Limb (tissue), 2 donors: ENCODE data around the gene LRCH4.

Experiments
- DNase-seq, 2 donors: peaks; one replicate each; pipeline ENCODE4 v3.0.0-alpha.2; 2016; ENCODE audit errors: extremely low spot score in 2 of 2

Gene LRCH4

DNA sequence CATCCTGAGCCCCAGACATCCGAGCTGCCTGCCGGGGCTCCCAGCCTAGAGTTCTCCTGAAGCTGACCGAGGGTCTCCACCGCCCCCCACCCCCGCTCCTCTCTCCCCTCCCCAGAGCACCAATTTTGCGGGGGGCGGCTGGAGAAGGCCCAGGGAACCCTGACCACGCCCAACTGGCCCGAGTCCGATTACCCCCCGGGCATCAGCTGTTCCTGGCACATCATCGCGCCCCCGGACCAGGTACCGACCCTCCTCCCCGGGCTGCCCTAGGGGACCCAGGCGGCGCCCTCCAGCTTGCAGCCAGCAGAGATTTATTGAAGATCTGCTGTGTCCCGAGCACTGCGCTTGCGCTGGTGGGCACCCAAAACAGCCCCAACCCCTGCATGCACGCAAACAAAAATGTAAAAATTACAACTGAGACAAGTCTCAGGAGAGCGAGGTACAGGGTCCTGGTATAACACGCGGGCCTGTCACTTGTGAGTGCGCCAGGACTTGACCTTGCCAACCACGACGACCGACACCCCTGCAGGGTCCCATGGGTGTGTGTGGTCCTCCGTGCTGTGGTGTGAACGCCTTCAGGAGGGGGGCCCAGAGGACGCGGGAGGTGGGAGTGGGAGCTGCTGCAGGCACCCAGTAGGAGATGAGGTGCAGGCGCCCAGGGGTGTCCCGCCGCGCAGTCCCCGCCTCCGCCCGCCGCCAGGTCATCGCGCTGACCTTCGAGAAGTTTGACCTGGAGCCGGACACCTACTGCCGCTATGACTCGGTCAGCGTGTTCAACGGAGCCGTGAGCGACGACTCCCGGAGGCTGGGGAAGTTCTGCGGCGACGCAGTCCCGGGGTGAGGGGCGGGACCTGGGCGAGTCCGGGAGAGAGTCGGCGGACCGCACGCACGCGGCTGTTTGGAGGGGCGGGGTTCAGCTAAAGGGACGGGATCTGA lies 19.3 kb upstream of the LRCH4 start:
- peak in 1 of 2 donors; percentile 58 for DNase-seq

DNA sequence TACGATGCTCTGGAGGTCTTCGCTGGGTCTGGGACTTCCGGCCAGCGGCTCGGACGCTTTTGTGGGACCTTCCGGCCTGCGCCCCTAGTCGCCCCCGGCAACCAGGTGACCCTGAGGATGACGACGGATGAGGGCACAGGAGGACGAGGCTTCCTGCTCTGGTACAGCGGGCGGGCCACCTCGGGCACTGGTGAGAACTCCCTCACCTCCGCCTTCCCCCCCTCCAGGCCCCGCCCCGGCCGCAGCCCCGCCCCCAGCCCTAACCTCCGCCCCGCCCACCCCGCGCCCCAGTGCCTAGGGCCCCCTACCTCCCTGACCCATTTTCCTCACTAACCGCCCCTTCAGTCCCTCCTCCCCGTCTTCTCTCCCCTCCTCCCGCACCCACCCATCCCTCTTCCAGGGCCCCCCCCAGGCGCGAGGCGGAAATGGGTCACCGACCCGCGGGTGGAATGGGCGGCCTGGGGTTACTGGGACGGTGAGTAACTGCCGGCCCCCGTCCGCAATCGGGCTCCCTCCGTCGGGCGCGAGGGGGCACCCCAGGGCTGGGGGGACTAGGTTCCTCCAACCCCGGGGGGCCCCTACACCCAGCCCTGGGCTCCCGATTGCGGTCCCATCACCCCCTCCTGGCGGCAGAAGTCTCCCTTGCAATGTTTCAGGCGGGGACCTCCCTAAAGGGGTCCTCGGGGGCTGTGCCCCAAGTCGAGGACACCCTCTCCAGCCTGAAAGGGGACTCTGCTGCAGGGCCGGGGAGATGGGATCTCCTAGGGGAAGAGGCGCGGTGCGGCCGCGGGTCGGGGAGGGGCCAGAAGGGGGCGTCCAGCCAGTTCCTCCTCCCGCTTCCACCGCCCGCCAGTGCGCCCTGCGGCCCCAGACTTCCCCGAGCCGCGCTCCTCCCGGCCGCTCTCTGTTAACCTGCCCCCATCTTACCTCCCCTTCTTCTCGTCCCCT lies 18.4 kb upstream of the LRCH4 start:
- DNase-seq = peak; percentile 66 to 85

DNA sequence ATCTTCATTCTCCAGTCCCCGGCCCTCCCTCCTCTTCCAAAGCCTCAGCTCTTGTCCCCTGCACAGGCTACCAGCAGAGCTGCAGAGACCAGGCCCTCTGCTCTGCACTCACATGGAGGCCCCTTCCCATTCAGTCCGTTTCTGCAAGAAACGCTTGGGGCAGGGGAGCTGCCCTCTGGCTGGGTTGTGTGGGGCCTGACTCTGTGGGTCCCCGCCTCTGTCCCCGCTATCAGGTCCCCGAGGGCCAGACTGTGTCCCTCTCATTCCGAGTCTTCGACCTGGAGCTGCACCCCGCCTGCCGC lies 17.7 kb upstream of the LRCH4 start:
- no peak for DNase-seq

DNA sequence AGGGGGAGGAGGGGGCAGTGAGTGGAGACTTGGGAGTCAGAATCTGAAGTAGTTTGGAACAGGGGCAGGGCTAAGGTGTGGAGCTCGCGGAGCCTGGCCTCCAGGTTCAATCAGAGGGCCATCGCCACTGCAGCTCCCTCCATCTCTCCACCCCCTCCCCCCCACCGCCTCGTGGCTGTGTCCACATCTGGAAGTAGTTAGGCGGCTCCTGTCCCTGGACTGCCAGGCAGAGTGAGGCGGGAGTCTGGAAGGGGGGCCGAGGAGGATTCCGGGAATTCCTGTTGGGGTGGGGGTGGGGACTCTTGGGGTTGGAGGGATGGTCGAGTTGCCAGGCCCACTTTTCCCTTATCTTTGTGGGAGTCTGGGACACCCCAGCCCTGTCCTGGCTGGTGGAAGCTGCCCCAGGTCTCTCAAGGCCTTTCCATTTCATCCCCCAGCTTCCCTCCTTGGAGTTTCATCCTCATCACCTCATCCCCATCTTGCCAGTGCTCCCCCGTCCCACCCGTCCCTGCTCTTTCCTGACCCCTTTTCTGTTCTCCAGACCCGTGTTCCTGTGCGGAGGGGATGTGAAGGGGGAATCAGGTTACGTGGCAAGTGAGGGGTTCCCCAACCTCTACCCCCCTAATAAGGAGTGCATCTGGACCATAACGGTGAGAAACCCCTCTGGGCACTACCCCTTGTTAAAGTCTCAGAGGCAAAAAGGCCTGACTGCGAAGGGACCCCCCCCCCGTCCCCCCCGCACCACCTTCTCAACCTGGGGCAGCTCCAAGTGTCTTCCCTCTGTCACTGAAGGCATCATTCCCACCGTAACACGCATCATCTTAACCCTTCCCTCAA lies 17.2 kb upstream of the LRCH4 start:
- peak; percentile 86 to 89 for DNase-seq

DNA sequence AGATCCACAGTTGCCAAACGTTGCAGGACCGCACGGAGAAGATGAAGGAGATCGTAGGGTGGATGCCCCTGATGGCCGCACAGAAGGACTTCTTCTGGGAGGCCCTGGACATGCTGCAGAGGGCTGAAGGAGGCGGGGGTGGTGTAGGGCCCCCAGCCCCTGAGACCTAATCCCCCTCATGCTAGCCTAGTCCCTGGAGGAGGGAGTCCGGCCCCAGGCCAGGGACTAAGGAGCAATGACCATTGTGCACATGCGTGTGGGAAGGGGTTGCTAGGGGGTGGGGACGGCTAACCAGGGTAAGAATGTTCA lies 14.8 kb upstream of the LRCH4 start:
- DNase-seq = no peak

DNA sequence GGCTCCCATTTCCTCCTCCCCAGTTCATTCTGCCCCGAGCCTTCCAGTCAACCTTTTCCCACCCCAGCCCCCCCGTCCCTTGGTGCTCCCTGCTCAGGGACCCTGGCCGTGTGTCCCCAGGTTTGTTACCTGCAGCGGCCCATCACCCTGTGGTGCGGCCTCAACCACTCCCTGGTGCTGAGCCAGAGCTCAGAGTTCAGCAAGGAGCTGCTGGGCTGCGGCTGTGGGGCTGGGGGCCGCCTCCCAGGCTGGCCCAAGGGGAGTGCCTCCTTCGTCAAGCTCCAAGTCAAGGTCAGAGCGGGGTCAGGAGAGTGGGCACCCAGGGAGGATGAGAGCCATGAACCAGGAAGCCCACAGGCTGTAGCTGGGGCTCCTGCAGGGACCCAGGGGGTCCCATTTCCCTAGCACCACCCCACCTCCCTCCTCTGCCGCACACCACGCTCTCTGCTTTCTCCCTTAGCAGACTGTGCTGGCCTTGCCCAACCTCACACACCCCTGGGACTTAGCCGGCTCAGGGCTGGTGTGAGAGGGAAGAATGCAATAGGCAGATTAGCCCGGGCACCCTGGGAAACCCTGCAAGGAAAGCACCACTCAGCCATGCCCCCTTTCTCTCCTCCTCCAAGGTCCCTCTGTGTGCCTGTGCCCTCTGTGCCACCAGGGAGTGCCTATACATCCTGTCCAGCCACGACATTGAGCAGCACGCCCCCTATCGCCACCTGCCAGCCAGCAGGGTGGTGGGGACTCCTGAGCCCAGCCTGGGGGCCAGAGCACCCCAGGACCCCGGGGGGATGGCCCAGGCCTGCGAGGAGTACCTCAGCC lies 14.2 kb upstream of the LRCH4 start:
- no peak for DNase-seq

DNA sequence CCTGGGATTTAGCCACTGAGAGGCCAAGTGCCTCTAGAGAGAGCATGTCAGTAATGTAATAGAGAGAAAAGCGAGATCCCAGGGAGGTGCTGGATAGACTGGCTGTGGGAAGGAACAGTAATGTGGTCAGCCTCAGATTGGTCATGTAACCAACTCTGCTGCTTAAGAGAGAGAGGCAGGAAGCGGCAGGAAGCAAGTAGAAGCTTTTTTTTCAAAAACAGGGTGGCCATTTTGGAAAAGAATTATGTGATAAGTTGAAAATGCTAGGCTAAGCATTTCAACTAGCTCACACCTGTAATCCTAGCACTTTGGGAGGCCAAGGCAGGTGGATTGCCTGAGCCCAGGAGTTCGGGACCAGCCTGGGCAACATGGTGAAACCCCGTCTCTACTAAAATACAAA lies 12.5 kb upstream of the LRCH4 start:
- DNase-seq = no peak

DNA sequence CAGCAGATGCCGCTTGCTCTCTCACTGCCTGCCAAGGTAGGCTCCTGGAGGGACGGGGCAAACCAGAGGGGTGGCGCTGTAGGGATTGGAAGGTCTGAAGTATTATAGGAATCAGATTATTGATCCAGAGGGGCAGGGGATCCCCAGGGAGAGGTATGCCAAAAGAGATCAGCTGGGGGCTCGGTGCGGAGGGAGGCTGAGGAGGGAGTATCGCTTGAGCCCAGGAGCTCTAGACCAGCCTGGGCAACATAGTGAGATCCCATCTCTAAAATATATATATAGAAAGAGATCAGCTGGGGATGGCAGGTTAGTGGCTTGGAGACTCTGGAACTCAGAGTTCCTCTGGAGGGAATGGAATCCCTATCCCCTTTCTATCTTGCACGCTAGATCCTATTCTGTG lies 9.3 kb upstream of the LRCH4 start:
- DNase-seq = no peak

DNA sequence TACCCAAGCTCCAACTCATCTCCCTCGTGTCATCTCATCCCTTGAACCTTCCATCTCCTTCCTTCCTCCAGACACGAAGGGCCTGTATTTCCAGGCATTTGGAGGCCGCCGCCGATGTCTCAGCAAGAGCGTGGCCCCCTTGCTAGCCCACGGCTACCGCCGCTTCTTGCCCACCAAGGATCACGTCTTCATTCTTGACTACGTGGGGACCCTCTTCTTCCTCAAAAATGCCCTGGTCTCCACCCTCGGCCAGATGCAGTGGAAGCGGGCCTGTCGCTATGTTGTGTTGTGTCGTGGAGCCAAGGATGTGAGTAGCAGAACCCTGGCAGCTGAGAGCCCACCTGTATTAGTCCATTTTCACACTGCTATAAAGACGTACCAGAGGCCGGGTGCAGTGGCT lies 5.7 kb upstream of the LRCH4 start:
- DNase-seq = no peak

DNA sequence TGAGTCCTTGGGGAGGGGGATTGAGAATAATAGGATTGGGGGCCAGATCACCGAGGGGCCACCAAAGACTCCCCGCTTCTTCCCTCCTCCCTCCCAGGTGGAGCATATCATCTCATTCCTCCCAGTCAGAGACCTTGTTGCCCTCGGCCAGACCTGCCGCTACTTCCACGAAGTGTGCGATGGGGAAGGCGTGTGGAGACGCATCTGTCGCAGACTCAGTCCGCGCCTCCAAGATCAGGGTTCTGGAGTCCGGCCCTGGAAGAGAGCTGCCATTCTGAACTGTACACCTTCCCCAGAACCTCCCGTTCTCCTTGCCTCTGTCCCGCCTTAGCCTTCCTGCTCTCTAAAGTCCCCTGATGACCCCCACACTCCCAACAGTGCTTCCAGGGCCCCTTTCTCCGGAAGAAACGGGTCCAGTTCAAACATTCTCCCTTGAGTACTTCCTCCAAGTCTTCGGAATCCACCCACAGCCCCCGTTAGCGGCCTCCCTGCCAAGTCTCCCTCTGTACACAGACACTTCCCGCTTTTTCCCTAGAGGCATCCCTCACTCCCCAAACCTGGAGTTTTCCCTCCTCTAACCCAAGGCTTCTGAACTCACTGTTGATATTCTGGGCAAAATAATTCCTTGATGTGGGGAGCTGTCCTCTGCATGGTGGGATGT lies 4.3 kb upstream of the LRCH4 start:
- no peak for DNase-seq

DNA sequence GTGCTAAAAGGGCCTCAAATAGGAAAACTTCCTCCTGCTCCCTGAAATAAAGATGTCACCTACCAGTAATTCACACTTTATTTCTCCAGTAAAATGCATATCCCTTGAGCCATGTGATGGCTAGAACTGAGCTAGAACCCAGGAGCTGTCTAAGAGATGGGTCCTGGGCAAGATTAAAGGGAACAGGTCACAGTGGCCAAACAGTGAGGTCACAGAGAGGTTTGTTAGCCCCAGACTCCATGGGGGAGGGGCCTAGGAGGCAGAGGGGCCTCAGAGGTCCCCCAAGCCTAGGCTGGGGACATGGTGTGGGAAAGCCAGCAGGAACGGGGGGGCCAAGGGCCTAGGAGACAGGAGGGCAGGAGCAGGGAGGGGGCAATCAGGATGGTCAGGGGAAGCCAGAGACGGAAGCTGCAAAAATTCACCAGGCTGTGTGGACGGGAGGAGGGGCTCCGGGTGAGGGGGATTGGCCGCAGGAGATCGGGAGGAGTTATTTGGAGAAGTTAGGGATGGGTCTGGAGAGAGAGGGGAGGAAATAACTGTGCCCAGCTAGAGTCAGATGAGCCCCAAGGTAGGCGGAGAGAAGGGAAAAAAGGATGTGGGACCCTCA lies 3.5 kb upstream of the LRCH4 start:
- DNase-seq = no peak

DNA sequence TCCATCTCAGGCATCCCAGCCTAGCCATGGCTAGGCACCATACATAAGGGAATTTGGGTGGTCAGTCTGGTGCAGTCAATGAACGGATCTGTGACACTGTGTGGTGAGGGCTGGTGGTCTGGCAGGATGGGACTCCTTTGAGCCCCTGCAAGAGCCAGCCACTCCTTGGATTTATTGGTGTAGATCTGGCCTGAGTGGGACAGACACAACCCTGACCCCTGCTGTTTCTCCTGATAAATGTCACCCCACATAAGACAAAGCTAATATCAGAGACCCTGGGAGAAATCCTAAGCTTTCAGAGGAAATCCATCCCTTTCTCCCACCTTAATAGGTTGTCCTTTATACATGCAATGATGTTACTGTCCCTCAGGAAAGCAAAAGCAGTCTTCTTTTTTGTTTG lies 2.5 kb upstream of the LRCH4 start:
- no peak for DNase-seq

DNA sequence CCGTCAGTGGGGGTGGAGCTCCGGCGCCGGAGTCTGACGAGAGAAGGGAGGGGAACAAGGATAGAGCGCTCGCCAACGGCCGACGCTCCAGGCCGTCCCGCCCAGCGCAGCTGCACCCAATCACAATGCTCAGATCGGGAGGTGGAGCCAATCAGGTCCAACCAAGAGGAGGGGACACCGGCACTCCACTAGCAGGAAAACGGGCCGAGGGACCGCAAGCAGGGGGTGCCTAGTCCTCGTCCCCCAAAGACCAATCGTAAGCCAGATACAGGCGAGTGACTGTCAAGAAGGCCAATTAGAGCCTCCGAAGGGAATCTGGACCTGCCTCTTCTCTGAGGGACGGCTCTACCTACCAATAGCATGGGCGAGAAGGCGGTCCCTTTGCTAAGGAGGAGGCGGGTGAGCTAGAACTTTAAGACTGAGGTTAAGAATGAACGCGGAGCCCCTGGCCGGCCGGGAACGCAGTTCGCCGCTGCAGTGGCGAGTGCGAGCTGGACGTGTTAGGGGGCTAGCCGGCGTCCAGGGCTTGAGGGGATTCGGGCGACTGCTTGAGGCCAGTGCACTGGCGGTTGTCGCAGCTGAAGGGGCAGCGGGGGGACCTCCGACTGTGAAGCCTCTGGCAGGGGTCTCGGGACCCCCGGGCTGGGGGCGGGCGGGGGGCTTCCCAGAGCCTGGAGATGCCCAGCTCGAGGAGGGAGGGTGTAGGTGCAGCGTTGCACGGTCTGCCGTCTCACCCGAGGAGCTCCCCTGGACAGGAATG lies 517 bp upstream of the LRCH4 start, which contains the start of gene FBXO24:
Gene FBXO24 (plus strand): TSS at position 63 of the 760 bp plus-strand sequence. CDS start 298 bp downstream, at position 361.
- peak; percentile 99 to 100 for DNase-seq

DNA sequence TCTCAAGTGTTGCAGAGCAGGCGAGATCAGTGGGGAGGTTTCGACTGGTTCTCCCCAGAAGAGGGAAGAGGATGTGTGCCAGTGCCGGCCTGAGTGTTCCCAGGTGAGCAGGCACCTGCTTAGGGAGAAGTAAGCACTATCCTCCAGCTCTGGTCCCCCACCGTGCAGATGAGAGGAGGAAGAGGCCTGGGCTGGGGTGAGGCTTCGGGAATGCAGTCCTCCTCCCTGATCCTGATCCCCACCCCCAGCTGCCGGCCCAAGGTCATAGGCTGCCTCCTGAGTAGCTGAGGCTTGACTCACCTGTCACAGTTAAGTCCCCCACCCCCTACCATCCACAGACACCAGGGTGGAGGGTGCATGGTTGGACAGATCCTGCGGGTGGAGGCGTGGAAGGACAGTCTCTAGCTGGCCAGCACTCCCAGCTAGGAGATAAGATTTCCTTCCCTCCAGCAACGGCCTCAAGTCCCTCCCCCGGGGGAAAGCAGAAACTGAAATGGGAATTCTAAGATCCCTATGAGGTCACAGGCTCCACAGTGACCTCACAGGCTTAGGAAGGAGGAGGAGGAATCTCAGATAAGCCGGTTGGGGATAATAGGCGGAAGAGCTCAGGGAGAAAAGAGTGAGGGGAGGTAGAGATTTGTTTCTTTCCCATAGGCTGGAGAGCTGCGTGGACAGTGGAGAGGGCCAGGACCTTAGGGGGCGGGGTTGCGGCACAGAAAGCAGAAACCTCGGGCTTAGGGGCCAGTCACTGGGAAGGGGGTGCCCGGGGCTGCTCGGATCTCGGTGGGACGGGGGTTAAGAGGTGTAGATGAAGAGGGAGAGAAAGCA lies 1.0 kb downstream of the LRCH4 start:
- DNase-seq = peak in 1 of 2 donors; percentile 53

DNA sequence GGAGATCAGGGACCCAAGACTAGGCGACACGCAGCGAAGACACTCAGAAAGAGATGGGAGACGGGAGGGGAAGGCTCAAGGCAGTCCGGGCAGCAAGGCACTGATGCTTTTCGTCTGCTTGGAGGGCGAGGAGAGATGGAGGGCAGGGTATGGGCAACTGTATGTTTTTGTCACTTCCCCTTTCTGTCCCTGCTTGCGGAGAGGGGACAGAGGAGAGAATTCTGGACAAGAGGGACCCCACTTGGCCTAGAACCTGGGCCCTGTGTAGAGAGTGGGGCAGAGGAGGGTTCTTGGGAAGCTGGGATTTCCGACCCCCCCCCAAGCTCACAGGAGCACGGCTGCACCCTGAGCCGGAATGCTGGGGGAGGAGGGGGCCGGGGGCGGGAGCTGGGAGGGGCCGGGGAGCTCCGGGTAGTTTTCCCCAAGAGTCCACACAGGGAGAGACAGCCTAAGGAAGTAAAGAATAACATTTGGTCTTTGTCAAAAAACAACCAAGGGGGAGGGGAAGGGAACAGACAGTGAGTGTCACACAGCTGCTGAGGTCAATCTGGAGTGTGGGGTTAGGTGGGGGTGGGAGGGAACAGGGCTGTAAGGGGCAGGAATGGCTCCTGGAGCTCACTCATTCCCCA lies 1.8 kb downstream of the LRCH4 start:
- no peak for DNase-seq

DNA sequence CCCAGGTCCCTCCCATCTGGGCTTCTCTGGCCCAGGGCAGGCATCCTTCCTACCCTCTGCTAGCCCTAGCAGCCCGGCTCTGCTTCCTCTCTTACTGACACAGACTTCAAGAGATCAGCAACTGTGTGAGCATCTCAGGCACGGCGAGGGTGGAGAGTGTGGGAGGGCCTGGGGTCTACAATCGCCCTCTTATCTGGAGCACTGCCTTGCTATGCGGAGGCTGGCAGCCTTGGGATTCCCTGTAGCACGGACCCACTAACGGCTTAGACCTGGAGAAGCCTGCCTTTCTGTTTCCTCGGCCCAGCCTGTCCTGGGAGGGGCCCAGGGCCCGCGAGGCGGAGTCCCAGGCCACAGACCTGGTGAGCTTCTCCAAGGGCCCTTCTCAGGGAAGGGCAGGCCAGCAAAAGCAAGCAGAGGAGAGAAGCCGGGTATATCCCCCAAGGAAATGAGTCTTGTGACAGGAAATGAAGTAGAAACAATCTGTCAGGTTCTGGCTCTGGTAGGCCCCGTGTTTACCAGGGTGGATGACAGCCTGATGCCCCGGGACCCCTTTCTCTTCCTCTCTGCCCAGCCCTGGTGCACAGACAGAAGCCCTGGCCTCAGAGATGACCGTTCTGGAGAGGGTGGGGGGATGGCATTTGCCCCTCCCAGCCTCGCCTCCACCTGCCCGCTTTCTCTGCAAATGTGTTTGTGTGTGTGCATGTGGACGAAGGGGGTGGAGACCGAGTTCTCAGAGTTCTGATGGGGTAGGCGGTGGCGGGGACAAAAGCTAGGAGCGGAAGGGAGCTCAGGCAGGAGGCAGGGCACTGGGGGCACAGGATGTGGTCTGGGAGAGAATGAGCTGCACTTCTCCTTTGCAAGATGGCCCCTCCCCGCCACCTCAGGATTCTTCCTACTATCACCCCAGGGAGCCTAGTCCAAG lies 2.5 kb downstream of the LRCH4 start:
- DNase-seq = no peak

DNA sequence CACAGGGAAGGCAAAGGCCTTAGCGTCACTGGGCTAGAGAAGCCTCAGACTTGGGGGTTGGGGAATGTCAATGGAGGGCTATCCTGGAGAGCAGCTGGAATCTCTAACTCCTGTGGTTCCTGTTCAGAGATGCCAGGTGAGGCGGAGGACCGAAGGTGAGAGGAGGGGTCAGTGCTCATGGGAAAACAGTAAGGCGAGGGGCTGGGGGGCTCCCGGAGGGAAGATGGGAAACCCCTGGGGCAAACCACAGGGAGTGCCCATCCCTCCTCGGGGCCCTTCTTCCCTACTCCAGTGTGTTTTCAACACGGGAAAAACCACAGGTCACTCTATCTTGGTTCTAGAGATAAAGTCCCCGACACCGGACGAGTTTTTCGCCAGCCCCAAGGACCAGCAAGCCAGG lies 3.3 kb downstream of the LRCH4 start:
- DNase-seq = no peak
